ENCODE results near the gene PITPNB. TPM values are rescaled to one million over a fixed set of nuclear protein-coding genes. Genes with fewer than 3 reads are reported as not detected.
A peak's percentile ranks its signal among the peaks of the same experiment; 100 is the strongest.

Gene PITPNB
- 61.9 TPM for total RNA-seq

DNA sequence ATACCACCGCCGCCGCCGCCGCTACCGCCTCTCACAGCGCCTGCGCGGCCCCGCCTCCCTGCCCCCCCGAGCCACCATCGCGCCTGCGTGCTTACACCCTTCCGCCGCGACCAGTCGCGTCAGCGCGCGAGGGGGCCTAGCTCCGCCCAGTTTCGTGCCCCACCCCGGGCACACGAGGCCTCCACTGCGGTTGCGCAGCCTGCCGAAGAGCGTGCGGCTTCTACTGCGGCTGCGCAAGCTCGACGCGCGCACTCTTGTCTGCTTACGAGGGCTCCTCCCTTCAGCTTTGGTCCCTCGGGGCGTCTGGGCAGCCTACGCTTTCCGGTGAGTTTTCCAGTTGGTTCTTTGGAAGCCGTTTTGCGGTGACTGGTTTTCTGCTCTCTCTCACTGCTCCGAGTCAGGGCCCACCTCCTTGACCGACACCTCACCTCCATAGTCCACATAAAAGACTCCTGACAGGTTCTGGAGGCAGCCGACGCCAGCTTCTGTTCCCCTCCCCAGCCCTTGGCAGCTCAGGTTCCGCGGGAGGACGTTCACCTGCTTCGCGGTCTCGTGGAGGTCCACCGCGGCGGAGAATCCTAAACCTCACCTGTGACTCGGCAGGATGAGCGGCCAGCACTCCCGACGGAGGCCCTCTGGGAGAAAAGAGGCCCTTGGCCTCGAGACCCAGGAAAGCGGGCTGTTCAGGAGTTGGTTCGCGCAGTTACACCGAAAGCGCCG, at the start of gene PITPNB:
Gene PITPNB, minus strand, starts transcription at position 35 of the 720 bp plus-strand sequence. CDS start 65 bp downstream, outside the sequence.
- ATAC-seq, result peak; percentile 99

DNA sequence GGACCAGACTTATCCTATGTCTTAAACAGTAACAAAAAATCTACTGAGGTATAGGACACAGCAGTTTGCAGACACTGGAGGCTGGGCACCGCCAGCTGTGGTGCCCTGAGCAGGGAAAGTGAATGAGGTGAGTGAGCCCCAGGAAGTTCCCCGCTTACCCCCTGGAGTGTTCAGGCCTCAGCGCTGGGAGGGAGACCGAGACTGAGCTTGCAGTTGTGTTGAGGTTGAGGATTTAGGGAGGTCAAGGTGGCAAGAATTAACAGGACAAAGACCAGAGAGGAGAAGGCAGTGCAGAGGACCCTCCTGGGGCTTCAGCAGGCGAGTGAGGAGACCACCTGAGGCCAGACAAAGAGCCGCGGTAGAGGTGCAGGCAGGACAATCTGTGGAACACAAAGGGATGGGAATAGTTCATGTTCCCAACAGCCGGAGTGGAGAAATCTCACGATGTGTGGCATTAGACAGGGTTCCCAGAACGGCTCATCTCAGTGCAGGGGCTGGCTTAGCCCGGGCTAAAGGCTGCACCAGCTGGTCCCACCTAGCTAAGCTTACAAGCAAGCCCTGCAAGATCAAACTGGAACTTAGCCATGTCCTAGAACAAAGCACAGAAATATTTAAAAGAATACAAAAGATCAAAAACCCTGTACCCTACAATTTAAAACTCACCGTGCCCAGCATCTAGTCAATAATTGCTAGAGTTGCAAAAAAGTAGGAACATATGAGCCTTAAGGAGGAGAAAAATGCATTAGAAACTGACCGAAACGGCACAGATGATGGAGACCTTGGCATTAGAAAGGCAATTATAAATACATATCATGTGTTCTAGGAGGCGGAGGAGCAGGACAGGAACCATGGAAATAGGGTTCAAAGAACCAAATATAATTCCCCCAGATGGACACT, 47.4 kb upstream of the PITPNB start:
- ATAC-seq, result no peak

GRCh38 chr22:27962268-27963044, 43.4 kb upstream of the PITPNB start:
- ATAC-seq, result no peak

DNA sequence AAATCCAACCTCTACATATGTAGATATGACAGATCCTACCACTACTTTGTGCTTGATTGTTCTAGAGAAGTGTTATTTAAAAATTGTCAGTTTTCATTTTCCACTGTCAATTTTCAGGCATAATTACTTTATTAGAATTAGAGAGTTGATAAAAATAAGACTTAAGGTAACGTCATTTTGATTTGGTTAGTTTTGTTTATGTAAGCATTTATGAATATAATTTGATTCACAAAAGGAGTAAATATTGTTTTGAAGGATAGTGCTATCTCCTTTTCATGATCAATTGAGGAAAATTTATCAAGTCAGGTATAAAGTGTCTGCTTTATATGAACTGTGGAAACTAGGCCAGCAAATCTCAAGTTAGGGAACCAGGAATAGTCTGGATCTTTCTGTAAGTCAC, 42.6 kb upstream of the PITPNB start:
- ATAC-seq, result no peak

DNA sequence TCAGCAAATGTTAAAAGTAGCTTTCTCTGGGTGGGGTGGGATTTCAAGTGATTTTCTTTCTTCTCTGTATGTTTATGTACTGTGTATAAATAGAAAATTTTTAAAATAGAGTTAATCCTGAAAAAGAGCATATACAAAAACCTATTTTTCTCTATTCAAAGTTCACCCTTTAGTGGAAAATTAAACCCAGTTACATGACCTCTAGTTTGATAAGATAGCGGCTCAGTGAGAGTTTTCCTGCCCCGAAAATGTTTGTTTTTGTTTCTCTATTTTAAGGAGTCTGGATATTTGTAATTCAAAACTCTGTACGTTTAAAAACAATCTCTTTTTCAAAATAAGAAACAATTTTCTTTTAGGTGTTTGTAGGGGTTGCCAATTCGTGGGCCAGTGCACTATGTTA, 42.1 kb upstream of the PITPNB start:
- no peak for ATAC-seq

DNA sequence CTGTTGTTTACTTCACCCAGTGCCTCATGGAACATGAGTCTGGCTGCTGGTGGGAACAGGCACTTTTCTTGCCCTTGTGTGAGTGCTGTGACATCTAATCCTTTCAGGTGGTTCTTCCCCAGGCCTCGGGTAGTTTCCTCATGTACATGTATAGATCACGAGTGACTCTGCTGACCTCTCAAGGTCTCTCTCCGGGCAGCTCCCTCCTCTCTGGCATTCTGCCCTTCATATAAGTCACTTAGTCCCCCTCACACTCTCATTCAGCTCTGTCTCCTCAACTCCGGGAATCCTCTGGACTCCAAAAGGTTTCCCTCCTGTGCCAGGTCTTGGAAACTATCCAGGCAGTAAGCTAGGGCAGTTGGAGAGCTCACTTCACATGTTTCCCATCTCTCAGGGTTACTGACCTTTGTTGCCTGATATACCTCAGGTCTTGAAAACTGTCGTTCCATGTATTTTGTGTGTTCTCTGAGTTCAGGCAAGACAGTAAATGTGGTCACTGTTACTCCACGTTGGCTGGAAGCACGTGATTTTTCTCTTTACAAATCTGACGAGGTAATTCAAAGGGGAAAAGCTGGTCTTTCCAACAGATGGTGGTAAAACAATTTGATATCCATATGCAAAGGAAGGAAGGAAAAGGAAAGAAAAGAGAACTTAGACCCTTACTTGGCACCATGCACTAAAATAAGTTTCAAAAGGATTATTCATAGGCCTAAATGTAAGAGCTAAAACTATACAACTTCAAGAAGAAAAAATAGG, 40.5 kb upstream of the PITPNB start:
- no peak for ATAC-seq

- ATAC-seq, result no peak
These were observed 33.7 kb upstream of the PITPNB start for GRCh38 chr22:27952779-27953178.

DNA sequence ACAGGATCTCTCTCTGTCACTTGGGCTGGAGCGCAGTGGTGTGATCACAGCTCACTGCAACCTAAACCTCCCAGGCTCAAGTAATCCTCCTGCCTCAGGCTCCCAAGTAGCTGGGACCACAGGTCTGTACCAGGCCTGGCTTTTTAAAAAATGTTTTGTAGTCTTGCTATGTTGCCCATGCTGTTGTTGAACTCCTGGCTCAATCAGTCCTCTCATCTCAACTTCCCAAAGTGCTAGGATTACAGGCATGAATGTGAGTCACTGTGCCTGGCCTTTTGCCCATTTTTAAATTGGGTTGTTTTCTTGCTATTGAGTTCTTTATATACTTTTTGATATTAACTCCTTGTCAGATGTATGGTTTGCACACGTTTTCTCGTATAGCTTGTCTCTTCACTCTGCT, 33.0 kb upstream of the PITPNB start:
- ATAC-seq, result no peak

DNA sequence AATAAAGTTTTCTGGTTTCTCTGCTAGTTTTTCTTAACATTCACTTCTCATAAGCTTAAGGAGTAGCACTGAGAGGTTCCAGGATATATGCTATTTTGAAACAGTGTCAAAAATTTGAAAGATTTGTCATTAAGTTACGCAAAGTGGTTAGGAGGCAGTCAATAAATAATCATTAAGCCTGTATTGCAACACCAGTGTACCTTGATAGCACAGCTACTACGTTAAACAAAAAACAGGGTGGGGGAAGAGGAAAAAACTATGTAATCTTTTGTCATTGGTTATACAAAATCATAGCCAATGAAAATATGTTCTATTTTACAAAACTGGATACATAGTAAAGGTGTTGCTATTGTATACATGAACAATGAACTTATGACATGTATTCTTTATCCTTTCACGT, 30.4 kb upstream of the PITPNB start:
- no peak for ATAC-seq

GRCh38 chr22:27948569-27948968, 29.5 kb upstream of the PITPNB start:
- ATAC-seq, result no peak

GRCh38 chr22:27947448-27947847, 28.4 kb upstream of the PITPNB start:
- no peak for ATAC-seq

DNA sequence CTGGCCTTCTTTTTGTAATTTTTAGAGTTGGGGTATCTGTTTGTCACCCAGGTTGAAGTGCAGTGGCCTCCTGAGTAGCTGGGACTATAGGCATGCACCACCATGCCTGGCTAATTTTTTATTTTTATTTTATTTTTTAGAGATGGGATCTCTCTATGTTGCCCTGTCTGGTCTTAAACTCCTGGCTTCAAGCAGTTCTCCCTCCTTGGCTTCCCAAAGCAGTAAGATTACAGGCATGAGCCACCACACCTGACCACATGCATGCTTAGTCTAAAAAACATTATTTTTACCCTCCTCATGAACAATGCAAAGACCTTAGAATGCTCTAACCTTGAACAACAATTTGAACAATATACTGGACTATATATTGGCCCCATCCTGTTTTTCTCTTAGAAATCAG, 22.1 kb upstream of the PITPNB start:
- ATAC-seq, result no peak

- ATAC-seq, result no peak
These were observed 18.4 kb upstream of the PITPNB start for GRCh38 chr22:27937453-27937852.

DNA sequence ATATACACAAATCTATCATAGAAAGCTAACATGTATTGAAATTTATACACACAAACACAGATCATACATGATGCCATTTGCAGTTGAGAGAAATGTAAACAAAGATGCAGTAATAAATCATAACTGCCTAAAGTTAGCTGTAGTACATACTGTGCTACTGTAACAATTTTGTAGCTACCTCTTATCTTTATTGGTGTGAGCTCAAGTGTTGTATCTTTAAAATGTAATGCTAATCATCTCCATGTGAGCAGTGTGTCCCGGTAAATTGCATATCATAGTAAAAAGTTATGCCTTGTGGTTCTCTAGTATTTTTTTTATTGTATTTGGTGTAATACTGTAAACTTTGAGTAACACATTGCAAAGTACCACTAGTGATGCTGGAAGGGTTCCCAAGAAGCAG, 16.8 kb upstream of the PITPNB start:
- ATAC-seq, result no peak

GRCh38 chr22:27934069-27934468, 15.0 kb upstream of the PITPNB start:
- ATAC-seq, result no peak

DNA sequence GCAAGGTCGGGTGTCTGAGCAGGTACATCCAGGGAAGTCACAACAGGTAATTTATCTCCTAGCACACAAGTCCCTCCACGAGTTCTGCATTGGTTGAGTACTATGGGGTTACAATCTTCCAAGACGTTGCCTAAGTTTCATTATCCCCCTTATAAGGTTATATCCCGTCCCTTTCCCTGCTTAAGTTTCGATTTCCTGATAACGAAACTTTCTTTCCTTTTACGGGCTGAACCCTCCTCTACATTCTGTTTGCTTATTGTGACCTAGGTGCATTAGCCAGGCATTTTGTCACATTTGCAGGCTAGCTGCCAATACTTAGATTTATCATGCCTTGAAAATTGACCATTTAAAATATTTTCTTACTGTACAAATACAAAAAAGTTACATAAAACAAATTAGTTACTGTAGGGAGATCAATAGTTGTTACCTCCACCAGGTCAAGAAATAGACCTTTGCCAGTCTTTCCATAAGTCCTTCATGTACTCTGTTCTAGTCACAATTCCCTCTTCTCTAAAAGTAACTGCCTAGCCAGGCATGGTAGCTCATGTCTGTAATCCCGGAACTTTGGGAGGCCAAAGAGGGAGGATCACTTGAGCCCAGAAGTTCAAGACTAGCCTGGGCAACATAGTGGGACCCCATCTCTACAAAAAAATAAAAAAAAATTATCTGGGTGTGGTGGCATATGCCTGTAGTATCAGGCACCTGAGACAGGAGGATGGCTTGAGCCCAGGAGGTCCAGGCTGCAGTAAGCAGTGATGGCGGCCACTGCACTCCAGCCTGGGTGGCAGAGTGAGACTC, 14.3 kb upstream of the PITPNB start:
- no peak for ATAC-seq

- ATAC-seq, result peak; percentile 86
These were observed 11.4 kb upstream of the PITPNB start for GRCh38 chr22:27930331-27931060.

DNA sequence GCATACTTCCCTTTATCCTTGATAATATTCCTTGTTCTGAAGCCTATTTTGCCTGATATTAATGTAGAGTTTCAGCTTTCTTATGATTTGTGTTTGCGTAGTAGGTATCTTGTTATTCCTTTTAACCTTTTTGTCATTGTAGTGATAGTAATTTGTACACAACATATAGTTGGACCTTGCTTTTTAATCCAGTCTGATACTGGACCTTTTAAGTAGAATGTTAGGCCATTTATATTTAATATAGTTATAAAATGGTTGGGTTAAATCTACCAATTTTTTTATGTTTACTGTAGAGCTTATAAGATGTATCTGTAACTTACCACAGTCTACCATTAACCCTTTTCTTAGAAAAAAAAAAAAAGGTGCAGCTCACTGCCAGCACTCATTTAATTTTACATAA, 8.6 kb upstream of the PITPNB start:
- no peak for ATAC-seq

DNA sequence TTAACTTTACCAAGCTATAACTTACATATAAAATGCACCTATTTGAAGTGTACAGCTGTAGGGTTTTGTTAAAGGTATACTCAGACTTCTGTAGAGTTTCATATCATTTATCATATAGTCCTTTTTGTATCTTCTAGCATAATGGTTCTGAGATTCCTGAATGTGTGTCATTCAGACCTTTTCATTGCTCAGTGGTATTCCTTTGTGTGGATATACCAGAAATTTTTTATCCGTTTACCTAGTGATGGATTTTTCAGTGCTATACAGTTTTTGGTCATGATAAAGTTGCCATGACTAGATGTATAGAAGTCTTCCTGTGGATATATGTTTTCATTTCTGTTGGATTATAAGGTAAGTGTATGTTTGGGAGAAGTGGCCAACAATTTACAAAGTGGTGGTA, 6.3 kb upstream of the PITPNB start:
- ATAC-seq, result no peak

- ATAC-seq, result peak; percentile 14
These were observed 1.1 kb upstream of the PITPNB start for GRCh38 chr22:27919942-27920755.

Measured in esophagus mucosa (tissue), 1 donor.